ENCODE results near the gene MYCN. TPM values are rescaled to one million over a fixed set of nuclear protein-coding genes. Genes with fewer than 3 reads are reported as not detected.

Gene MYCN
- total and polyA plus RNA-seq, 2 of the 13 experiments (the other 11 are each of a cell fraction or from before 2014, with no cell fraction given), result not detected

DNA sequence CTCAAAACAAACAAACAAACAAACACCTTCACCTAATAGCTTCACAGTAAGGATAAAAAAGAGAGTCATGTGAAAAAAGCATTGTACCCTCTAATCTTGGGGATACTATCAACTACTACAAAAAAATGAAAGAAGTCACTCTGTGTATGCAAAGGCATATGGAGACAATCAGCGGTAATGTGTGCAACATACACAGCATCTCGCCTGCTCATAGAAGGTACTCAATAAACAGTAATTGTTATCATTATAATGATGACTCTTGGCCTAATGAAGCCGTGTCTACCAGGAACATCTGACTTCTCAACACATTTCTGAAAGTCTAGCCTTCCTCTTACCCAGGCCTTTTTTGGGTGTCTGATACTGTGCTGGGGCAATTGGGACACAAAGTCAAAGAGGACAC is 55.3 kb downstream of the MYCN start (continued):
- TF ChIP-seq, protein P1, sequence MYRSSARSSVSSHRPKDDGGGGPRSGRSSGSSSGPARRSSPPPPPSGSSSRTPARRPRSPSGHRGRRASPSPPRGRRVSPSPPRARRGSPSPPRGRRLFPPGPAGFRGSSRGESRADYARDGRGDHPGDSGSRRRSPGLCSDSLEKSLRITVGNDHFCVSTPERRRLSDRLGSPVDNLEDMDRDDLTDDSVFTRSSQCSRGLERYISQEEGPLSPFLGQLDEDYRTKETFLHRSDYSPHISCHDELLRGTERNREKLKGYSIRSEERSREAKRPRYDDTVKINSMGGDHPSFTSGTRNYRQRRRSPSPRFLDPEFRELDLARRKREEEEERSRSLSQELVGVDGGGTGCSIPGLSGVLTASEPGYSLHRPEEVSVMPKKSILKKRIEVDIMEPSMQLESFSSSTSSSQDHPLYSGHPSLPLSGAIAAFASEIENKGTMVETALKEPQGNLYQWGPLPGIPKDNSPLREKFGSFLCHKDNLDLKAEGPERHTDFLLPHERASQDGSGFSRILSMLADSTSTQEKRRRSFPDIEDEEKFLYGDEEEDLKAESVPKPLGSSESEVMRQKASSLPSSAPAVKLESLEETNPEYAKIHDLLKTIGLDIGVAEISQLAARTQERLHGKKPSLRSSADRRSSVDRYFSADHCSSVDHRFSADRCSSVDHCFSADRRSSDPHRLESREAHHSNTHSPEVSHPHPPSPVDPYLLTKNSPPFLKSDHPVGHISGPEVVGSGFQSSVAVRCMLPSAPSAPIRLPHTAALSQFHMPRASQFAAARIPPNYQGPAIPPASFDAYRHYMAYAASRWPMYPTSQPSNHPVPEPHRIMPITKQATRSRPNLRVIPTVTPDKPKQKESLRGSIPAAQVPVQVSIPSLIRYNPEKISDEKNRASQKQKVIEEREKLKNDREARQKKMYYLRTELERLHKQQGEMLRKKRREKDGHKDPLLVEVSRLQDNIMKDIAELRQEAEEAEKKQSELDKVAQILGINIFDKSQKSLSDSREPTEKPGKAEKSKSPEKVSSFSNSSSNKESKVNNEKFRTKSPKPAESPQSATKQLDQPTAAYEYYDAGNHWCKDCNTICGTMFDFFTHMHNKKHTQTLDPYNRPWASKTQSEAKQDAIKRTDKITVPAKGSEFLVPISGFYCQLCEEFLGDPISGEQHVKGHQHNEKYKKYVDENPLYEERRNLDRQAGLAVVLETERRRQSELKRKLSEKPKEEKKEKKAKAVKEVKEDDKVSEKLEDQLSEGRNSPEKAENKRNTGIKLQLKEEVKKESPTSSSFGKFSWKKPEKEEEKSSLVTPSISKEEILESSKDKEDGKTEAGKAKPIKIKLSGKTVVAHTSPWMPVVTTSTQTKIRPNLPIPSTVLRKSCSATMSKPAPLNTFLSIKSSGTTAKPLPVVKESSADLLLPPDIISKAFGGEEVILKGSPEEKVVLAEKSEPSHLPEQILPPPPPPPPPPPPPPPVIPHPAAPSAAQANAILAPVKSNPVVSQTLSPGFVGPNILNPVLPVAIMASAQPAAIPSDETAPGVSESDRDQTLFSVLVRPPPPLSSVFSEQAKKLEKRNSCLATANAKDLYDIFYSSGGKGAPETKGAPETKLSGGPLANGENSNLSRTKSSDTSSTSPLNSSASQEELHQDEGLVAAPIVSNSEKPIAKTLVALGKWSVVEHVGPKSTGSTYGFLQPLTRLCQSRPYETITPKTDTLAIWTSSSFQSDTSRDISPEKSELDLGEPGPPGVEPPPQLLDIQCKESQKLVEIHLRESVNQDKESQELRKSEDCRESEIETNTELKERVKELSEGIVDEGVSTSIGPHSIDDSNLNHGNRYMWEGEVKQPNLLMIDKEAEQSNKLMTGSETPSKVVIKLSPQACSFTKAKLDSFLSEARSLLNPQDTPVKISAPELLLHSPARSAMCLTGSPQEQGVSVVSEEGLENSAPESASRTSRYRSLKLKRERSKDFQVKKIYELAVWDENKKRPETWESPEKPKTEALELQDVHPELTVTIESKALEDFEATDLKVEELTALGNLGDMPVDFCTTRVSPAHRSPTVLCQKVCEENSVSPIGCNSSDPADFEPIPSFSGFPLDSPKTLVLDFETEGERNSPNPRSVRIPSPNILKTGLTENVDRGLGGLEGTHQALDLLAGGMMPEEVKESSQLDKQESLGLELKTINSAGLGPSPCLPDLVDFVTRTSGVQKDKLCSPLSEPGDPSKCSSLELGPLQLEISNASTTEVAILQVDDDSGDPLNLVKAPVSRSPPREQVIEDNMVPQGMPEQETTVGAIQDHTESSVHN (CRISPR knock-in tag; IDR thresholded peaks at IDR 0.05), result no peak
- TF ChIP-seq TARDBP (CRISPR knock-in tag; IDR thresholded peaks at IDR 0.05), result no peak
- no peak for TF ChIP-seq KMT2B (CRISPR knock-in tag; IDR thresholded peaks at IDR 0.05)
- no peak for TF ChIP-seq IRF9 (CRISPR knock-in tag; IDR thresholded peaks at IDR 0.05; ENCODE audit: borderline replicate concordance)
- TF ChIP-seq RORA (CRISPR knock-in tag; IDR thresholded peaks at IDR 0.05), result no peak

Small RNAs within 50 kb of the gene (small RNA-seq; reads per million reads assigned to genes)
- 0 reads per million in 3 experiments for gene RF01210 (ENCODE audit: insufficient read depth in 2 of 3, insufficient read length in 3 of 3, low read depth in 2 of 3, low replicate concordance in 1 of 3)
- gene RN7SL104P (ENCODE audit: insufficient read depth in 2 of 3, insufficient read length in 3 of 3, low read depth in 2 of 3, low replicate concordance in 1 of 3), result 0 reads per million in 3 experiments

Data from HepG2 (cell line).